ENCODE data around the gene PRUNE2.

GRCh38 chr9:76900884-76901440, 5.0 kb downstream of the PRUNE2 start:
- TF ChIP-seq POLR2AphosphoS5 (IDR thresholded peaks at IDR 0.05; ENCODE audit: low read depth, low read length) (no peak), TAF1 (IDR thresholded peaks at IDR 0.05; ENCODE audit: borderline replicate concordance, insufficient read depth, low read length) (no peak), REST (IDR thresholded peaks at IDR 0.05; ENCODE audit: insufficient read depth in 1 of 2, low read depth in 2 of 2, low read length in 2 of 2) (no peak), SIN3A (IDR thresholded peaks at IDR 0.05; ENCODE audit: borderline replicate concordance, insufficient read depth, low read length) (no peak)
